WTC11 (cell line): ENCODE results near the gene ACSS2.

Source experiments
- CTCF ChIP-seq: fragments of 200-600 bp; IDR thresholded peaks from 2 replicates; pipeline ENCODE4 v1.8.0; 2022; ENCODE audit warnings: antibody characterized with exemption
- E2F5 ChIP-seq: sonication (generic); formaldehyde crosslinking; IDR thresholded peaks from 2 replicates; pipeline ENCODE4 v1.8.1; 2022; ENCODE audit warnings: mild to moderate bottlenecking, moderate library complexity, missing genetic modification reagents
- EMX1 ChIP-seq: fragments of 250-450 bp; sonication (Bioruptor Pico); IDR thresholded peaks from 2 replicates; pipeline ENCODE4 v1.8.0; 2021; ENCODE audit warnings: mild to moderate bottlenecking
- ZBTB43 ChIP-seq: sonication (generic); formaldehyde crosslinking; IDR thresholded peaks from 2 replicates; pipeline ENCODE4 v1.8.1; 2023; ENCODE audit warnings: mild to moderate bottlenecking, missing genetic modification reagents

- no peak for TF ChIP-seq CTCF
- TF ChIP-seq E2F5 = no peak
- no peak for TF ChIP-seq ZBTB43 (CRISPR knock-in tag)
- no peak for TF ChIP-seq EMX1
Observed at GRCh38 chr20:34907616-34908469, 31.4 kb downstream of the ACSS2 start.
